Activated T-cell treated with anti-CD3 and anti-CD28 coated beads, Interleukin-2, amount 50 U/mL, for 1 hour (primary cell): Measurements from ENCODE around the gene RTP4.
"Not testable (repeated sequence)": the region's sequence is repeated elsewhere in the genome, so short reads cannot be mapped to it uniquely, and the experiment has no call there.

Experiments used
- DNase-seq: peaks from one replicate; pipeline ENCODE4 v3.0.0-alpha.2; 2020

Gene RTP4

GRCh38 chr3:187370051-187370450 lies 1.9 kb downstream of the RTP4 start:
- no peak for DNase-seq

- no peak for DNase-seq
Observed at GRCh38 chr3:187375581-187375980, 7.4 kb downstream of the RTP4 start.

GRCh38 chr3:187377842-187378241 lies 9.7 kb downstream of the RTP4 start:
- DNase-seq = no peak

GRCh38 chr3:187382609-187383151 lies 14.5 kb downstream of the RTP4 start:
- DNase-seq = no peak

GRCh38 chr3:187383246-187383645 lies 15.1 kb downstream of the RTP4 start:
- DNase-seq = no peak

GRCh38 chr3:187385296-187385695 lies 17.1 kb downstream of the RTP4 start:
- DNase-seq = no peak

GRCh38 chr3:187396661-187397060 lies 28.5 kb downstream of the RTP4 start:
- no peak for DNase-seq

GRCh38 chr3:187398955-187399354 lies 30.8 kb downstream of the RTP4 start:
- no peak for DNase-seq

- DNase-seq = no peak
Observed at GRCh38 chr3:187400756-187401155, 32.6 kb downstream of the RTP4 start.

- DNase-seq = no peak
Observed at GRCh38 chr3:187401856-187402255, 33.7 kb downstream of the RTP4 start.

GRCh38 chr3:187403768-187404288 lies 35.6 kb downstream of the RTP4 start:
- no peak for DNase-seq

GRCh38 chr3:187406927-187407326 lies 38.7 kb downstream of the RTP4 start:
- DNase-seq = no peak

- DNase-seq = not testable (repeated sequence)
Observed at GRCh38 chr3:187411991-187412781, 44.0 kb downstream of the RTP4 start.
